HL-60/S4 (cell line): ENCODE data around the gene FCMR.
"Not testable (repeated sequence)": the region's sequence is repeated elsewhere in the genome, so short reads cannot be mapped to it uniquely, and the experiment has no call there.

ENCODE experiments used
- in situ Hi-C: fragments of 300-500 bp; cut with MboI; formaldehyde crosslinking; loops from 2 replicates; pipeline ENCODE4 v1.14.3; 2022; ENCODE audit warnings: low sequenced_read_pairs

Gene FCMR

DNA sequence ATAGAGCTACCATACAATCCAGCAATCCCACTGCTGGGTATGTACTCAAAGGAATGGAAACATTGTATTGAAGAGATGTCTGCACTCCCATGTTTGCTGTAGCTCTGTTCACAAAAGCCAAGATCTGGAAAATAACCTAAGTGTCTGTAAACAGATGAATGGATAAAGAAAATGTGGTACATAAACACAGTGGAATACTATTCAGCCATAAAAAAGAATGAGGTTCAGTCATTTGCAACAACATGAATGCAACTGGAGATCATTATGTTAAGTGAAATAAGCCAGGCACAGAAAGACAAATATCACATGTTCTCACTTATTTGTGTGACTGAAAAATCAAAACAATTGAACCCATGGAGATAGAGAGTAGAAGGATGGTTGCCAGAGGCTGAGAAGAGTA, 68.0 kb downstream of the FCMR start:
- in situ Hi-C loops: not testable (repeated sequence)
